NCI-H2107 (cell line): ENCODE measurements around the gene SMAGP.
A peak's percentile ranks its signal among the peaks of the same experiment; 100 is the strongest.
"Not testable (repeated sequence)": the region's sequence is repeated elsewhere in the genome, so short reads cannot be mapped to it uniquely, and the experiment has no call there.

Experiments
- DNase-seq: peaks from one replicate; lab custom pipeline; 2025; lab: John Stamatoyannopoulos, UW

SMAGP gene

DNA sequence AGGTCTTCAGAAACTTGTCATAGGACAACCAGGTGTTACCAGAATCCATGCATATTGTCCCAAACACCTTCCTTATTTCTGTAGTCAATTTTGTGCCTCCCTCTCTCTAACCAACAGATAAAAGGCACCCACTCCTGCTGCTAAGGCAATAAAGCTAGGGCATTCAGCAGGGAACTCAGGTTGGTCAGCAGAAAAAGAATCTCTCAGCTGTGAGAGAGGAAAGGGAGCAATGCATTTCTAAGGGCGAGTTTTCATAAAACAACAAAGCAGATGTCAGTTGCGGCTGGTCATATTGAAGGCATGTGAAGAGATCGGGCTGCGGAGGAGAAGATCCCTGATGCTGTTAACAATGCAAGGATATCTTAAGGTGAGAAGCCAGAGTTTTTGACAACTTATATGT, 45.0 kb downstream of the SMAGP start:
- DNase-seq: no peak

DNA sequence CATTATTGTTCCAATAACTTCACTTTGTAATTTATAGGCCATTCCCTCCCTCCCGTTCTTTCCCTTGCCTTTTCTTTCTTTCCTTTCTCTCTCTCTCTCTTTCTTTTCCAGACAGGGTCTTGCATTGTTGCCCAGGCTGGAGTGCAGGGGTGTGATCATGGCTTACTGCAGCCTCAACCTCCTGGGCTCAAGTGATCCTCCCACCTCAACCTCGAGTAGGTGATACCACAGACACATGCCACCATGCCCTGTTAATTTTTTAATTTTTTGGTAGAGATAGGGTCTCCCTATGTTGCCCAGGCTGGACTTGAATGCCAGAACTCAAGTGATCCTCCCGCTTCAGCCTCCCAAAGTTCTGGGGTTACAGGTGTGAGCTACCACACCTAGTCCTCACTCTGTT, 45.6 kb downstream of the SMAGP start:
- no peak for DNase-seq

- no peak for DNase-seq
Measured at GRCh38 chr12:51222461-51222860, 47.8 kb downstream of the SMAGP start.

- not testable (repeated sequence) for DNase-seq
Measured at GRCh38 chr12:51219857-51220256, 50.4 kb downstream of the SMAGP start.

DNA sequence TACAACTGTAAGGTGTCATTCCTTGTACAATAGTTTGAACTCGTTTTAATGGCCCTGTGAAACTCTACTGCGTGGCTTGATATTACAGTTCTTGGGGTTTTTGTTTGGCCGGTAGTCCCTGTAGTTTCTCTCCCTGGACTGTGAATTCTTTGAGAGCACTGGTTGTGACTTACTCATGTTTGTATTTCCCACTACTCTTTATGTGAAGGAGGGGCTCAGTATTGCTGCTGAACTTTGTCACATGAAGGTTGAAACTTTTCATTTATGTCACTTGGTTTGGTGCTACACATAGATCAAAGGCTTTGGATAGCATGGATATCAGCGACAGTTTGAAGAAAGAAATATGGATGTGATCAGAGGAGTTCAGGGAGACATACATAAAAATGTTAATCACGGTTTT, 50.9 kb downstream of the SMAGP start:
- DNase-seq: no peak

DNA sequence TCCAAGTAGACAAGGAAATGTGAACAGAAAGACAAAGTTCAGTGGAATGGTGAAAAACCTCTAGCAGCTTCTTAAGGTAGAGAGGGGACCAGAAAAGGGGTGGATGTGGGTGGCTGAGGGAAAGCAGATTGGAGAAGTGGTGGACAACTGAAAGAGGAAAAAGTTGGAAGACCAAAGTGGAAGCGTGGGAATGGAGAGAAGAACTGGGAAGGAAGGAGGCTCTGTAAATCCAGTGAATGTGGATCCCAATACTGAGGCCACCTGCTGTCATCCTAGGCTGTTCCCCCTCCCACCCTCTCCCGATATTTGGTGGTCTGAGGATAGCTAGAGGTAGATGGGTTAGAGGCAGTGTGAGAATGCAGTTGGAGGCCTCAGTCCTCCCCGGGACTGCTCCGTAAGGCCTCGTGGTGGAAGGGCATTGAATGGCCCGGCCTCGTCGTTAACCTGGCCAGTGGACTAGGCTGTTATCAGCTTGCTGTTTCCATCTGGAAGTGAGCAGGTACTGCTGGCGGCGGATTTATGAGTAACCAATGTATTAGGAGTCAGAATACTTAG, 51.5 kb downstream of the SMAGP start:
- no peak for DNase-seq

DNA sequence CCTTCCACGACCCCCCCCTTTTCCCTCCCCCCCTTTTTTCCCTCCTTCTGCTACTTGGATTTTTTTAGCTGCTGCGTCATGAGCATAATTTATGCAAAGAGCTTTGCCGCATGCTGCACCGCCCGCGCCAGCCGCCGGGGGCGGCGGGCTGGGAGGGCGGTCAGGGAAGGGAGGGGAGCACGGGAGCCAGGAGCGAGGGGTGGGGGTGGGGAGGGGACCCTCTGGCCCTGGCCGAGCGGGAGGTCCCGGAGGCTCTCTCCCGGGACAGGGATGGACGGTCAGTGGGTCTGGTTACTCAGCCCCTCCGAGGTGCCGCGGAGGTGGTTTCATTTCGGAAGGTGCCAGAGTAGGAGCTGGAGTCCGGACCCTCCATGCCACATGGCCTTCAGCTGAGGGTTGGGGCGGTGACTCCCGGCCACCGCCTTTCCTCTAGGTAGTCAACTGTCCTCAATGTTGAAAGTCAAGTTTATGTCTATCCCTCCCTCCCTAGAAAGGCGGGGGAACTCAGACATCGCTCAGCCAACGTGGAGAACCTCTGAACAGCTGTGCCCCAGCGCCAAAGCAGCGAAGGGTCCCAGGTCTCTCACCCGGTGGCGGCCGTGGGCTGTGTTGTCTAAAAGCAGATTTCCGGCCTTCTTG, 52.1 kb downstream of the SMAGP start, which contains the start of gene POU6F1:
TSS of gene POU6F1 (minus strand) at position 95 of the 639 bp plus-strand sequence. CDS start 11,226 bp downstream, outside the sequence.
- peak; percentile 76 for DNase-seq

- DNase-seq: peak; percentile 16
Measured at GRCh38 chr12:51217133-51217967, 52.9 kb downstream of the SMAGP start.

- no peak for DNase-seq
Measured at GRCh38 chr12:51216642-51217041, 53.6 kb downstream of the SMAGP start.

- DNase-seq: no peak
Measured at GRCh38 chr12:51214895-51215294, 55.3 kb downstream of the SMAGP start.

DNA sequence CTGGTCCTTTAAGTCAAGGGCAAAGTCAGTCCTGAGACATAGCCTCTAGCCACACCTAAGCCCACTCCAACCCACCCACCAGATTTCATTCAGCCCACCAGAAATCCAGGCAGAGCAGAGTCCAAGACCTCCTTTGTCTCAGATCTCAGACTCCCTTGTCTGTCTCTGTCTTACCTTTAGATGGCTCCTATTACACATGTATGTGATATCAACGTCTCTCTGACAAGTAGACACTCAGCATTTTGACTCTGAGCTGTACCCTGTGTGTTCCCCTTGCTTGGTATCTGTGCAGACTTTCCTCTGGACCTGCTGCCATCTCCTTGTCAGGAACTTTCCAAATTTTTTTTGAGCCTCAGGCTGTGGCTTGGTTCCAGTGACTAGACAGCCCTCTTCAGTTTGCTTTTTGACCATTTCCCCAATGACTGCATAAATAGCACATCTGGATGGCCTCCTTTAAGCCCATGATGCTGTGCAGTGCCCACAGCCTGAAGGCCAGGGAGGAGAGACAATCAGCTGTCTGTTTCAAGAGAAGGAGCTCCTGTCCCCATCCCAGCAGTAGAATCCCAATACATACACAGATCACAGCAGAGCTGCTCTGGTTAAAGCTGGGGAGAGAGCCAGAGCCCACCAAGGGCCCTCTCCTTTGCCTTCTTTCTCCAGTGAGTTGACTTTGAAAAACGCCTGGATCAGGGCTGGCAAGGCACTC, 59.4 kb downstream of the SMAGP start:
- DNase-seq: no peak

- no peak for DNase-seq
Measured at GRCh38 chr12:51209259-51209658, 61.0 kb downstream of the SMAGP start.

DNA sequence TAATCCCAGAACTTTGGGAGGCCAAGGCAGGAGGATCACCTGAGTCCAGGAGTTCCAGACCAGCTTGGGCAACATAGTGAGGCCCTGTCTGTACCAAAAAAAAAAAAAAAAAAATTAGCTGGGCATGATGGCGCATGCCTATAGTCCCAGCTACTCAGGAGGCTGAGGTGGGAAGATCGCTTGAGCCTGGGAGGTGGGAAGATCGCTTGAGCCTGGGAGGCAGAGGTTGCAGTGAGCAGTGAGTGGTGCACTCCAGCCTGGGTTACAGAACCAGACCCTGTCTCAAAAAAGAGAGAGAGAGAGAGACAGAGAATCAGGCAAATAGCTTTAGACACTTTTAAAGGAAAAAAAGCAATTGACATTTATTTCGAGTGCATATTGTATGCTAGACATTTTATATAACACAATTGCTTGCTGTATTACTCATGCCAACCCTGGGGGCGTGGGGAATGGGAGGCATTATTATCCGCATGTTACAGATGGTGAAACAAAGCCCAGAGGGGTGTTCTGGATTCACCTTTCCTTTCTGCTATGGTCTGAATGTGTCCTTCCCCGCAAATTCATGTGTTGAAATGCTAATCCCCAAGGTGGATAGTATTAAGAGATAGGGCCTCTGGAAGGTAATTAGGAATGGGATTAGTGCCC, 62.1 kb downstream of the SMAGP start:
- no peak for DNase-seq

DNA sequence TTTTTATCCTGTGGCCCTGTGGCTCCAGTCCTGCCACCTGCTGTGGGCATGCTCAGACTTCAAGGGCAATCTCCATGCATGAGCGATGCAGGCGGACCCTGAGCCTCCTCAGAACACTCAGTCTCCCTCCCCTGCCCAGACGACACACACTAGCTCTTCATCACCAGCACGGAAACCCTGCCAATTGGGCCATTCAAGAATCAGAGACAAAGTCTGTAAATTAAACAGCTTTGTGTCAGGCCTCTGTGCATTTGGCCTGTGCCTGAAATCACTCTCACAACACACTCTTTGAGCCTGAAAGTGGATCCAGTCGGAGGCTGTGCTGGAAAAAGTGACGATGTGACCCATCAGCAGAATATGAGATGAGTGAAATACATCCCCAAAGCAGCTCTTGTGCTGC, 64.9 kb downstream of the SMAGP start:
- DNase-seq: no peak

- DNase-seq: no peak
Measured at GRCh38 chr12:51202718-51203117, 67.5 kb downstream of the SMAGP start.

DNA sequence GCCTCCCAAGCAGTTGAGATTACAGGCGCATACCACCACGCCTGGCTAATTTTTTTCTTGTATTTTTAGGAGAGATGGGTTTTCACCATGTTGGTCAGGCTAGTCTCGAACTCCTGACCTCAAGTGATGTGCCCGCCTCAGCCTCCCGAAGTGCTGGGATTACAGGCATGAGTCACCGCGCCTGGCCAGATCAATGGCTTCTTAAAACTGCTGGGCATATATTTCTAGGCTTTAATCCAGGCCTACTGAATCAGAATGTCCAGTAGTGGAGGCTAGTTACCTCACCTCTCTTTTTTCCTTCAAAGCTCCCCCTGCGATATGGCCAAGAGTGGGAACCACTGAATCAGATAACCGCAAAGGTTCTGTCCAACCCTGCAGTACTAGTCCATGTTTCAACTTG, 69.4 kb downstream of the SMAGP start:
- DNase-seq: no peak

DNA sequence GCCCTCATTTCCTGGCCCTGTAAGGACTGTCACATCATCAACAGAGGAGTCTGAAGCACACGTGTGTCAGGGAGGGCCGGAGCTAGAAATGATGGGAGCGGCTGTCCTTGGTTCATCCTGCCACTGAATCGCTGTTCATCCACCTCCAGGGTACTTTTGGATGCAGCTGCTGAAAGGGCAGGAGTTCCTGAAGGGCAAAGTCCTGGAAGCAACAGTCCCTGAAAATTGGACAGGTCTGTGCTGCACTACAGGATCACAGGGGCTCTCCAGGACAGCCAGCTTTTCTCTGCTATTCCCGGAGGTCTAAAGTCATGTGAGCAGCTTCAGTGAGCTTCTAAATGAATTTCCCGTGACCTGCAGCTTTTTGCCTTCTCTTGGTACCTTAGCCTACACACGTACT, 70.1 kb downstream of the SMAGP start:
- DNase-seq: no peak

- DNase-seq: no peak
Measured at GRCh38 chr12:51199366-51199945, 70.8 kb downstream of the SMAGP start.

DNA sequence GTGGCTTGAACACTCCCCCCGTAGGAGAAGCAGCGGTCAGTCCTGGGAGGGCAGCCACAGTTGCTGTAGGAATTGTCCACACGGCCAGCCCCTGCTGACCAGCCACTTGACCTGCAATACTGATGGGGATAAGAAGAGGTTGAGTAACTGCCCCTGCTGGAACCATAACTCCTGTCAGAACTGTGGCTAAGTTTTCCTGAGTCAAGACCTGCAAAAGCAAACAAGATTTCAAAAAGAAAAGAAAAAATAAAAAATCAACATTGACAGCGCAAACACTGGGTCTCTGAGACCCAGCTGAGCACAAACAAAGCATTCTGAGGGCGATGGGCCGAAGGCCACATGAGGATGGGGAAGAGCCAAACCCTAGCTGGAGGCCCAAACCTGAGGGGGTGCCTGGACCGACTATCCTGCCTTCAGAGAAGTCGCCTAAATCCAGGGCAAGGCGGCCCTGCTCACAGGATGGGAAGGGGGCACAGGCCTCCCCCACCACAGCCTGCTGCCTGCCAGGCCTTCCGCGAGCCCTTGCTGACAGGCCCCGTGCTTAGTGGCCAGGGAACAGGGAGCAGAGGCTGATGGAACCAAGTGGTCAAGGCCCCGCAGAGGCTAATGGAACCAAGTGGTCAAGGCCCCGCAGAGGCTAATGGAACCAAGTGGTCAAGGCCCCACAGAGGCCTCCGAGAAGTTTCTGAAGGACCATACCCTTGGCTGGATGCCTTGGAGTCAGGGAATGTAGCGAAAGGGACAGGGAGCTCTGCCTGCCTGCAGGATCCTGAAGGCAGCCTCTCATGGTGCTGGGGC, 71.4 kb downstream of the SMAGP start:
- DNase-seq: no peak

DNA sequence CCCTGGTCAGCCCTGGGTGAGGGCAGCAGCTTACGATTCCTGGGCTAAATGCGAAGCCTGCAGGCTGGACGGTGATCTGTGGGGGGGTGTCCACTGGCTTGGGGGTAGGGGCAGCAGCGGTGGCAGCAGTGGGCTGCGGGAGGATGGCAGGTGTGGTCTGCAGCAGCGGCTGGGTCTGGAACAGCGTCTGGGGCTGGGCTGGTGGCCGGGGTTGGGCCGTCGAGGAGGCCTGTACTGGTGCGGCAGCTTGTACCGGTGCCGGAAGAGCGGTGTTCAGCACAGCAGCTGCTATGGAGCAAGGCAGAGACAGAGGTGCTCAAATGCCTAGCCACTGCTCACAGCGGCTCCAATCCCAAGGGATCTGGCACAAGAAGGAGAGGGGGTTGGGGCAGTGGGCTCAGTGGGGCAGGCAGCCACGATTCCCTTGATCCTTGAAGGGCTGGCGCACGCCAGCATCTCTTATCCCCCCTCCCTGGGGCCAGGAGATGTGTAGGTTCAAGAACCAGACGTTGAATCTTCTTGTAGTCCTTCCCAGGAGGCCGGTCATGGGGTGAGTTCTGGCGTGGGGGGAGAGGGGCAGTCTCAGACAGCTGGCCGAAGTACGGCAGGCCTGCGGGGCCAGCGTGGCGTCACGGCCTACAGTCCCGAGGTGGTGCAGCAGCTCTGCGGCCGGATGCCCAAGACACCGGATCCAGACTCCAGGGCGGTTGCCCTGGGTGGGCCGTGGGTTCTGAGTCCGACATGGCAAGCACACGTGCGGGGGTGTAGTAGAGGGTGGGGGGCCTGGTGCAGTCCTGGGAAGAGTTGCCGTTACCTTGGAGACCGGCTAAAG, 72.3 kb downstream of the SMAGP start:
- no peak for DNase-seq
